GM23338 (cell line): ENCODE results near the gene PNPLA5. TPM values are rescaled to one million over a fixed set of nuclear protein-coding genes. Genes with fewer than 3 reads are reported as not detected.

ENCODE experiments used
- ATAC-seq: fragments of 200-7000 bp; cut with Tn5 transposase; 3 replicates; pipeline ENCODE4 v1.9.1; 2020
- DNase-seq: peaks from one replicate; pipeline ENCODE4 v3.0.0-alpha.2; 2015; ENCODE audit warnings: low spot score
- H2AFZ ChIP-seq: fragments of 200-600 bp; sonication (generic); 2 replicates; pipeline ENCODE4 v1.8.0; 2016; ENCODE audit warnings: antibody characterized with exemption, mild to moderate bottlenecking, moderate library complexity
- H3F3A ChIP-seq: fragments of 200-600 bp; sonication (generic); replicated peaks from 2 replicates; pipeline ENCODE4 v1.8.0; 2017; ENCODE audit warnings: antibody characterized with exemption, mixed run types, low read depth
- H3K27ac ChIP-seq: fragments of 200-600 bp; sonication (generic); 2 replicates; pipeline ENCODE4 v1.6.1; 2016; ENCODE audit warnings: low read depth
- H3K27me3 ChIP-seq: fragments of 200-600 bp; sonication (generic); 2 replicates; pipeline ENCODE4 v1.8.0; 2016; ENCODE audit warnings: mild to moderate bottlenecking, mixed run types, moderate library complexity; ENCODE audit not compliant: insufficient read depth
- H3K36me3 ChIP-seq: fragments of 200-600 bp; sonication (generic); 2 replicates; pipeline ENCODE4 v1.8.0; 2016; ENCODE audit warnings: mild to moderate bottlenecking; ENCODE audit not compliant: insufficient read depth
- H3K4me1 ChIP-seq: fragments of 200-600 bp; sonication (generic); 2 replicates; pipeline ENCODE4 v1.8.0; 2016; ENCODE audit warnings: mild to moderate bottlenecking, moderate library complexity; ENCODE audit not compliant: insufficient read depth
- H3K4me2 ChIP-seq: fragments of 200-600 bp; sonication (generic); 2 replicates; pipeline ENCODE4 v1.7.1; 2017; ENCODE audit warnings: mixed run types
- H3K4me3 ChIP-seq: fragments of 200-600 bp; sonication (generic); 2 replicates; pipeline ENCODE4 v1.6.1; 2016; ENCODE audit warnings: mixed run types
- H3K79me2 ChIP-seq: fragments of 200-600 bp; sonication (generic); replicated peaks from 2 replicates; pipeline ENCODE4 v1.8.0; 2017; ENCODE audit warnings: mild to moderate bottlenecking; ENCODE audit not compliant: insufficient read depth
- H3K9me2 ChIP-seq: fragments of 200-600 bp; sonication (generic); 2 replicates; pipeline ENCODE4 v1.8.0; 2017; ENCODE audit not compliant: insufficient read depth
- H4K20me1 ChIP-seq: fragments of 200-600 bp; sonication (generic); replicated peaks from 2 replicates; pipeline ENCODE4 v1.8.0; 2017; ENCODE audit warnings: mild to moderate bottlenecking; ENCODE audit not compliant: insufficient read depth
- H3K27ac Mint-ChIP-seq: 2 replicates; pipeline ENCODE4 v1.8.0; 2020; ENCODE audit warnings: inconsistent platforms, mild to moderate bottlenecking, moderate library complexity, mixed read lengths
- H3K27me3 Mint-ChIP-seq: 3 replicates; pipeline ENCODE4 v1.8.0; 2022; ENCODE audit warnings: low read depth, mild to moderate bottlenecking, moderate library complexity, mixed read lengths, inconsistent platforms; ENCODE audit not compliant: insufficient read depth, poor library complexity
- H3K36me3 Mint-ChIP-seq: 3 replicates; pipeline ENCODE4 v1.8.0; 2021; ENCODE audit warnings: low read depth, mild to moderate bottlenecking, inconsistent platforms, moderate library complexity, mixed read lengths
- H3K4me1 Mint-ChIP-seq: 3 replicates; pipeline ENCODE4 v1.8.0; 2020; ENCODE audit warnings: mild to moderate bottlenecking, inconsistent platforms, mixed read lengths
- H3K4me3 Mint-ChIP-seq: 3 replicates; pipeline ENCODE4 v1.8.0; 2021; ENCODE audit warnings: moderate library complexity, mild to moderate bottlenecking, inconsistent platforms, mixed read lengths
- H3K9me3 Mint-ChIP-seq: 3 replicates; pipeline ENCODE4 v1.8.0; 2020; ENCODE audit warnings: moderate library complexity, mild to moderate bottlenecking, inconsistent platforms, mixed read lengths
- CREB1 ChIP-seq: fragments of 250-450 bp; sonication (Bioruptor Pico); IDR thresholded peaks from 2 replicates; pipeline ENCODE4 v1.5.0; 2020; ENCODE audit warnings: low read depth, mild to moderate bottlenecking, moderate library complexity
- CTCF ChIP-seq, 2 experiments: fragments of 200-600 bp in 1 of 2; sonication (generic) in 1 of 2; conservative IDR thresholded peaks; 2 replicates each; pipeline versions ENCODE4 v1.5.1 to v1.6.1; 2016 to 2017; ENCODE audit warnings: antibody characterized with exemption in 2 of 2, low read depth in 2 of 2, mild to moderate bottlenecking in 2 of 2, moderate library complexity in 1 of 2
- EZH2 ChIP-seq: fragments of 200-600 bp; sonication (generic); IDR thresholded peaks from one replicate; pipeline ENCODE4 v1.8.0; 2017; ENCODE audit warnings: antibody characterized with exemption, mild to moderate bottlenecking, low read depth; ENCODE audit not compliant: unreplicated experiment
- EZH2phosphoT487 ChIP-seq: fragments of 200-600 bp; sonication (generic); IDR thresholded peaks from one replicate; pipeline ENCODE4 v1.8.1; 2018; ENCODE audit warnings: antibody characterized with exemption; ENCODE audit not compliant: unreplicated experiment
- JUNB ChIP-seq: IDR thresholded peaks from one replicate; pipeline ENCODE4 v1.6.1; 2016; ENCODE audit warnings: antibody characterized with exemption; ENCODE audit not compliant: unreplicated experiment
- POLR2AphosphoS5 ChIP-seq: IDR thresholded peaks from 2 replicates; pipeline ENCODE4 v1.6.1; 2016; ENCODE audit warnings: antibody characterized with exemption, low read depth
- ZNF114 ChIP-seq: fragments of 250-450 bp; sonication (Bioruptor Pico); IDR thresholded peaks from 2 replicates; pipeline ENCODE4 v1.5.0; 2020; ENCODE audit warnings: mild to moderate bottlenecking, moderate library complexity
- ZNF331 ChIP-seq: fragments of 250-450 bp; sonication (Bioruptor Pico); IDR thresholded peaks from 2 replicates; pipeline ENCODE4 v1.5.0; 2020; ENCODE audit warnings: low read depth, mild to moderate bottlenecking, moderate library complexity
- ZNF462 ChIP-seq: fragments of 250-450 bp; sonication (Bioruptor Pico); IDR thresholded peaks from 2 replicates; pipeline ENCODE4 v1.5.0; 2020; ENCODE audit warnings: mild to moderate bottlenecking, moderate library complexity
- polyA plus RNA-seq: library from polyadenylated mRNA; unstranded; fragments of >200 nt; fragmentation: Nextera tagmentation; extraction: Ambion mirVana; gene quantifications from 2 replicates; pipeline ENCODE4 v1.2.1, GENCODE V29; 2016
- total RNA-seq: library from RNA; depleted of rRNA; stranded (reverse); fragments of >200 nt; shearing (Covaris generic); gene quantifications from 2 replicates; pipeline ENCODE4 v1.2.3, GENCODE V29; 2014
- TF ChIP-seq, protein P1 (sequence below): IDR thresholded peaks from one replicate; pipeline ENCODE4 v1.6.1; 2018; ENCODE audit warnings: antibody characterized with exemption; ENCODE audit not compliant: unreplicated experiment

Gene PNPLA5
- total and polyA plus RNA-seq, 2 experiments from 2014 or later = 2.3 to 6.8 TPM

DNA sequence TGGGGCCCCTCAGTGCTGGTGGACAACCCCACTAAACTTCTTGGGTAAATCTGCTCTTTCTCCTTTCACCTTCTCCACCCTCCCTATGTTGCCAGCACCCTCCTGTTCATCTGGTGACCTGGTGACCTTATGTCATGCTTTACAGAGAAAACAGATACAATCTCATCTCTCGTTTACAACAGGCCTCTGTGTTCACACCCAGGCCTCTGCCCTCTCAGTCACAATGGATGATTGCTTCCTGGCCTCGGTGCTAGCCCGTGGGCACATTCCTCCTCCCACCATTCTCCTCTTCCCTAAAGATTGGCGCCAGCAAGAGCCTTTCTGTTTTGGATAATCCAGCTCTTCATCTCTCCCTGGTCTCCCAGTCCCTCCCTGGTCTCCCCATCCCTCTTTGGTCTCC, 19.5 kb upstream of the PNPLA5 start (continued):
- TF ChIP-seq EZH2phosphoT487 = no peak
- no peak for TF ChIP-seq EZH2
- no peak for TF ChIP-seq CTCF (conservative IDR thresholded peaks at IDR 0.05; ENCODE audit: low read depth in 2 of 2)
- TF ChIP-seq CREB1 (CRISPR knock-in tag) = no peak
- TF ChIP-seq ZNF331 (CRISPR knock-in tag) = no peak
- TF ChIP-seq, protein P1, sequence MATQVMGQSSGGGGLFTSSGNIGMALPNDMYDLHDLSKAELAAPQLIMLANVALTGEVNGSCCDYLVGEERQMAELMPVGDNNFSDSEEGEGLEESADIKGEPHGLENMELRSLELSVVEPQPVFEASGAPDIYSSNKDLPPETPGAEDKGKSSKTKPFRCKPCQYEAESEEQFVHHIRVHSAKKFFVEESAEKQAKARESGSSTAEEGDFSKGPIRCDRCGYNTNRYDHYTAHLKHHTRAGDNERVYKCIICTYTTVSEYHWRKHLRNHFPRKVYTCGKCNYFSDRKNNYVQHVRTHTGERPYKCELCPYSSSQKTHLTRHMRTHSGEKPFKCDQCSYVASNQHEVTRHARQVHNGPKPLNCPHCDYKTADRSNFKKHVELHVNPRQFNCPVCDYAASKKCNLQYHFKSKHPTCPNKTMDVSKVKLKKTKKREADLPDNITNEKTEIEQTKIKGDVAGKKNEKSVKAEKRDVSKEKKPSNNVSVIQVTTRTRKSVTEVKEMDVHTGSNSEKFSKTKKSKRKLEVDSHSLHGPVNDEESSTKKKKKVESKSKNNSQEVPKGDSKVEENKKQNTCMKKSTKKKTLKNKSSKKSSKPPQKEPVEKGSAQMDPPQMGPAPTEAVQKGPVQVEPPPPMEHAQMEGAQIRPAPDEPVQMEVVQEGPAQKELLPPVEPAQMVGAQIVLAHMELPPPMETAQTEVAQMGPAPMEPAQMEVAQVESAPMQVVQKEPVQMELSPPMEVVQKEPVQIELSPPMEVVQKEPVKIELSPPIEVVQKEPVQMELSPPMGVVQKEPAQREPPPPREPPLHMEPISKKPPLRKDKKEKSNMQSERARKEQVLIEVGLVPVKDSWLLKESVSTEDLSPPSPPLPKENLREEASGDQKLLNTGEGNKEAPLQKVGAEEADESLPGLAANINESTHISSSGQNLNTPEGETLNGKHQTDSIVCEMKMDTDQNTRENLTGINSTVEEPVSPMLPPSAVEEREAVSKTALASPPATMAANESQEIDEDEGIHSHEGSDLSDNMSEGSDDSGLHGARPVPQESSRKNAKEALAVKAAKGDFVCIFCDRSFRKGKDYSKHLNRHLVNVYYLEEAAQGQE = no peak
- TF ChIP-seq JUNB = no peak

- Mint-ChIP-seq H3K4me1 (peaks cover 5% of the 10 kb centered on the region; the same call in 2 of the 3 replicates), H3K4me3 (no peak overlapping the region), H3K27ac (no peak overlapping the region), H3K9me3 (peaks cover 17% of the 10 kb centered on the region), H3K36me3 (0 out of 3 replicates have a peak, but pooled peaks cover 2% of the 10 kb centered on the region), H3K27me3 (peaks cover 14% of the 10 kb centered on the region)
- H3K4me2 ChIP-seq = no peak overlapping the region
- no peaks in the 10 kb centered on the region for H3K79me2 ChIP-seq
- no peaks in the 10 kb centered on the region for H3K27me3 ChIP-seq
- no peaks in the 10 kb centered on the region for H3F3A ChIP-seq
- ATAC-seq = no peak
- H4K20me1 ChIP-seq = no peaks in the 10 kb centered on the region
- no peak overlapping the region for H3K27ac ChIP-seq
- DNase-seq = no peak
- no peaks in the 10 kb centered on the region for H3K4me1 ChIP-seq
- peaks cover 8% of the 10 kb centered on the region; the same call in 1 of the 2 replicates for H3K9me2 ChIP-seq
- no peak overlapping the region for H3K4me3 ChIP-seq
- H2AFZ ChIP-seq = no peak overlapping the region
- H3K36me3 ChIP-seq = no peaks in the 10 kb centered on the region
- TF ChIP-seq ZNF331 (CRISPR knock-in tag) (no peak), ZNF462 (CRISPR knock-in tag) (no peak), POLR2AphosphoS5 (no peak), CTCF (conservative IDR thresholded peaks at IDR 0.05; ENCODE audit: low read depth in 2 of 2) (no peak), ZNF114 (no peak)
Observed at GRCh38 chr22:43910178-43910695, 18.4 kb upstream of the PNPLA5 start.
